ENCODE data around the gene ZBTB1.

The ZBTB1 gene

GRCh38 chr14:64573109-64573508 lies 68.5 kb downstream of the ZBTB1 start:
- DNase-seq: no peak

Data from inflammatory macrophage treated with lipopolysaccharide for 4 hours (primary cell).